A673 (cell line): ENCODE data around the gene YJU2. TPM values are rescaled to one million over a fixed set of nuclear protein-coding genes. Genes with fewer than 3 reads are reported as not detected.

Experiments used
- BruUV-seq: library from RNA; stranded (reverse); fragments of 400-500 nt; replicated peaks from 2 replicates; lab custom pipeline; 2021; lab: Mats Ljungman, UMichigan
- CTCF ChIA-PET: fragments of 300-600 bp; sonication (Branson Sonifier 250); formaldehyde crosslinking; loops from one replicate; lab custom pipeline; 2022; ENCODE audit warnings: antibody characterized with exemption; lab: Charles Lee
- POLR2A ChIA-PET: fragments of 300-600 bp; sonication (Branson Sonifier 250); formaldehyde crosslinking; loops from one replicate; lab custom pipeline; 2022; ENCODE audit warnings: antibody characterized with exemption; ENCODE audit not compliant: low non-redundant PET; lab: Charles Lee
- DNase-seq: peaks from one replicate; pipeline ENCODE4 v3.0.0-alpha.2; 2015; ENCODE audit warnings: low spot score
- H3K27ac ChIP-seq: fragments of 200-600 bp; sonication (generic); 2 replicates; pipeline ENCODE4 v1.5.1; 2016; ENCODE audit warnings: mixed run types, low read depth, mild to moderate bottlenecking, mixed read lengths, antibody characterized with exemption, low read length; ENCODE audit not compliant: poor library complexity, severe bottlenecking
- H3K27me3 ChIP-seq: fragments of 200-600 bp; sonication (generic); replicated peaks from 2 replicates; pipeline ENCODE4 v1.6.1; 2017; ENCODE audit warnings: mixed run types, low read depth, mild to moderate bottlenecking, mixed read lengths, antibody characterized with exemption, low read length; ENCODE audit not compliant: insufficient read depth, poor library complexity
- H3K36me3 ChIP-seq: fragments of 200-600 bp; sonication (generic); 2 replicates; pipeline ENCODE4 v1.6.1; 2016; ENCODE audit warnings: mixed run types, mild to moderate bottlenecking, mixed read lengths, antibody characterized with exemption, low read length; ENCODE audit not compliant: insufficient read depth, poor library complexity, severe bottlenecking
- H3K4me1 ChIP-seq: fragments of 200-600 bp; sonication (generic); 2 replicates; pipeline ENCODE4 v1.6.1; 2017; ENCODE audit warnings: mixed run types, mild to moderate bottlenecking, mixed read lengths, antibody characterized with exemption, low read length; ENCODE audit not compliant: insufficient read depth, poor library complexity, severe bottlenecking
- H3K4me3 ChIP-seq: fragments of 200-600 bp; sonication (generic); 2 replicates; pipeline ENCODE4 v1.5.1; 2016; ENCODE audit warnings: low read depth, mixed run types, mild to moderate bottlenecking, mixed read lengths, low read length; ENCODE audit not compliant: poor library complexity, severe bottlenecking
- H3K9me3 ChIP-seq: fragments of 200-600 bp; sonication (generic); 2 replicates; pipeline ENCODE4 v1.6.1; 2016; ENCODE audit warnings: mixed run types, low read depth, mild to moderate bottlenecking, mixed read lengths, antibody characterized with exemption, low read length; ENCODE audit not compliant: poor library complexity, severe bottlenecking
- CTCF ChIP-seq: fragments of 300-800, 200-600 bp; sonication (generic); conservative IDR thresholded peaks from 2 replicates; pipeline ENCODE4 v1.5.1; 2017; ENCODE audit warnings: low read depth, mild to moderate bottlenecking, antibody characterized with exemption, low read length, moderate library complexity, mixed read lengths
- EZH2 ChIP-seq: fragments of 200-600 bp; sonication (generic); IDR thresholded peaks from 2 replicates; pipeline ENCODE4 v1.6.1; 2017; ENCODE audit warnings: borderline replicate concordance, low read depth, mild to moderate bottlenecking, mixed read lengths, antibody characterized with exemption, low read length; ENCODE audit not compliant: poor library complexity, severe bottlenecking
- intact Hi-C: fragments of 100-400 bp; cut with micrococcal nuclease; formaldehyde crosslinking; loops from one replicate; pipeline ENCODE4 v1.10.0; 2022; ENCODE audit not compliant: unreplicated experiment
- total RNA-seq: library from RNA; stranded (reverse); gene quantifications from 2 replicates; pipeline ENCODE4 v1.2.3, GENCODE V29; 2021

YJU2 gene
- total RNA-seq, 1 experiment from 2014 or later, result 34.7 TPM

- BruUV-seq, result no TSS peak
- CTCF ChIA-PET, result interaction anchor here (2.3 kb wide), 1 partner anchor 15 kb away, joined by 7 read pairs; no protein-coding TSS in a partner anchor
- H3K27me3 ChIP-seq, result peaks cover 6% of the 10 kb centered on the region
- no peak overlapping the region for H3K4me3 ChIP-seq
- no peak for DNase-seq
- no peak overlapping the region for H3K27ac ChIP-seq
- H3K9me3 ChIP-seq, result no peaks in the 10 kb centered on the region
- intact Hi-C loops, result loop anchor here (10.0 kb wide), 1 partner anchor 57 kb away; no protein-coding TSS in a partner anchor
- no peaks in the 10 kb centered on the region for H3K4me1 ChIP-seq
- H3K36me3 ChIP-seq, result no peaks in the 10 kb centered on the region
- TF ChIP-seq EZH2 (no peak), CTCF (no peak)
- POLR2A ChIA-PET, result no interaction called here
These were observed 45.1 kb upstream of the YJU2 start for GRCh38 chr19:4201798-4202197.

- BruUV-seq, result no TSS peak
- H3K9me3 ChIP-seq, result no peaks in the 10 kb centered on the region
- peak; percentile 73 for DNase-seq
- no peak for TF ChIP-seq EZH2
- TF ChIP-seq CTCF, result peak; percentile 46
- no peak overlapping the region for H3K27ac ChIP-seq
- H3K27me3 ChIP-seq, result no peaks in the 10 kb centered on the region
- H3K4me1 ChIP-seq, result no peaks in the 10 kb centered on the region
- intact Hi-C loops, result loop anchor here (10.0 kb wide), 1 partner anchor 62 kb away; no protein-coding TSS in a partner anchor
- no peaks in the 10 kb centered on the region for H3K36me3 ChIP-seq
- no peak overlapping the region for H3K4me3 ChIP-seq
- ChIA-PET POLR2A (interaction anchor here (0.6 kb wide), 1 partner anchor 200 kb away, joined by 3 read pairs; no protein-coding TSS in a partner anchor), CTCF (interaction anchor here (0.5 to 0.7 kb wide), 2 partner anchors 67 to 125 kb away, joined by 3 to 6 read pairs; no protein-coding TSS in a partner anchor)
These were observed 39.9 kb upstream of the YJU2 start for GRCh38 chr19:4206818-4207484.

- ChIA-PET POLR2A (no interaction called here), CTCF (interaction anchor here (0.5 to 1.0 kb wide), 6 partner anchors 20 to 221 kb away, joined by 3 to 8 read pairs (median 8); no protein-coding TSS in a partner anchor)
- no peaks in the 10 kb centered on the region for H3K4me1 ChIP-seq
- intact Hi-C loops, result loop anchor here (10.0 kb wide), 1 partner anchor 64 kb away; no protein-coding TSS in a partner anchor
- no peak overlapping the region for H3K4me3 ChIP-seq
- no peak overlapping the region for H3K27ac ChIP-seq
- TF ChIP-seq EZH2 (no peak), CTCF (peak; percentile 63)
- no TSS peak for BruUV-seq
- no peaks in the 10 kb centered on the region for H3K9me3 ChIP-seq
- peak; percentile 68 for DNase-seq
- H3K27me3 ChIP-seq, result peaks cover 3% of the 10 kb centered on the region
- no peaks in the 10 kb centered on the region for H3K36me3 ChIP-seq
These were observed 38.3 kb upstream of the YJU2 start for GRCh38 chr19:4208385-4209094.
